ENCODE measurements around the gene WDR62.

Gene WDR62

GRCh38 chr19:36014012-36014924 is 40.4 kb upstream of the WDR62 start, which contains the start of gene ALKBH6 (continued):
- no peak for TF ChIP-seq TSHZ1 (tag by site-specific recombination; IDR thresholded peaks at IDR 0.05; ENCODE audit: borderline replicate concordance)
- no peak for TF ChIP-seq ZNF530 (tag by site-specific recombination; IDR thresholded peaks at IDR 0.05; ENCODE audit: low read depth)
- peak; percentile 73 for TF ChIP-seq ZNF692 (tag by site-specific recombination; IDR thresholded peaks at IDR 0.05)
- TF ChIP-seq SP2 (tag by site-specific recombination; IDR thresholded peaks at IDR 0.05), result peak; percentile 100
- no peak for TF ChIP-seq ZNF555 (tag by site-specific recombination; conservative IDR thresholded peaks at IDR 0.05)
- TF ChIP-seq ZNF843 (tag by site-specific recombination; IDR thresholded peaks at IDR 0.05), result peak; percentile 51; the same call in 1 of the 2 replicates
- TF ChIP-seq ZNF391 (tag by site-specific recombination; IDR thresholded peaks at IDR 0.05; ENCODE audit: borderline replicate concordance, low read depth), result peak; percentile 77
- peak; percentile 100 for TF ChIP-seq PRDM10 (tag by site-specific recombination; IDR thresholded peaks at IDR 0.05)
- no peak for TF ChIP-seq ZNF175 (tag by site-specific recombination; IDR thresholded peaks at IDR 0.05)
- TF ChIP-seq ZNF146 (tag by site-specific recombination; IDR thresholded peaks at IDR 0.05), result no peak; the same call in 1 of the 2 replicates
- TF ChIP-seq ZNF184 (tag by site-specific recombination; IDR thresholded peaks at IDR 0.05), result no peak
- no peak for TF ChIP-seq ZNF768 (tag by site-specific recombination; IDR thresholded peaks at IDR 0.05)
- no peak for TF ChIP-seq PBX3 (CRISPR knock-in tag; IDR thresholded peaks at IDR 0.05)
- peak; percentile 71; the same call in 1 of the 2 replicates for TF ChIP-seq ZNF629 (tag by site-specific recombination; IDR thresholded peaks at IDR 0.05)
- TF ChIP-seq ZNF311 (tag by site-specific recombination; IDR thresholded peaks at IDR 0.05; ENCODE audit: borderline replicate concordance), result no peak
- no peak for TF ChIP-seq ZNF37A (tag by site-specific recombination; IDR thresholded peaks at IDR 0.05)
- no peak for TF ChIP-seq ZNF112 (tag by site-specific recombination; IDR thresholded peaks at IDR 0.05)
- TF ChIP-seq ZFP3 (tag by site-specific recombination; IDR thresholded peaks at IDR 0.05; ENCODE audit: low read depth), result no peak
- TF ChIP-seq ZNF221 (tag by site-specific recombination; IDR thresholded peaks at IDR 0.05; ENCODE audit: borderline replicate concordance), result no peak
- TF ChIP-seq AEBP2 (tag by site-specific recombination; IDR thresholded peaks at IDR 0.05; ENCODE audit: borderline replicate concordance), result no peak
- no peak for TF ChIP-seq ZNF776 (tag by site-specific recombination; IDR thresholded peaks at IDR 0.05; ENCODE audit: borderline replicate concordance)
- peak; percentile 57; the same call in 1 of the 2 replicates for TF ChIP-seq IKZF3 (tag by site-specific recombination; IDR thresholded peaks at IDR 0.05)
- TF ChIP-seq ZNF777 (tag by site-specific recombination; IDR thresholded peaks at IDR 0.05; ENCODE audit: borderline replicate concordance), result no peak
- TF ChIP-seq TCF7L2 (IDR thresholded peaks at IDR 0.05; ENCODE audit: borderline replicate concordance, low read depth, low read length), result no peak
- TF ChIP-seq ZNF366 (tag by site-specific recombination; conservative IDR thresholded peaks at IDR 0.05), result peak; percentile 64
- TF ChIP-seq ZNF596 (tag by site-specific recombination; IDR thresholded peaks at IDR 0.05), result no peak

Data from HEK293 (cell line).